Nasal cavity respiratory epithelium epithelial cell of viscerocranial mucosa (primary cell): ENCODE data around the gene OR4N2. TPM values are rescaled to one million over a fixed set of nuclear protein-coding genes. Genes with fewer than 3 reads are reported as not detected.

Experiments used
- total RNA-seq: library from RNA; depleted of rRNA; stranded (reverse); fragments of >200 nt; gene quantifications from 2 replicates; pipeline ENCODE4 v1.2.3, GENCODE V29; 2014

The OR4N2 gene, protein sequence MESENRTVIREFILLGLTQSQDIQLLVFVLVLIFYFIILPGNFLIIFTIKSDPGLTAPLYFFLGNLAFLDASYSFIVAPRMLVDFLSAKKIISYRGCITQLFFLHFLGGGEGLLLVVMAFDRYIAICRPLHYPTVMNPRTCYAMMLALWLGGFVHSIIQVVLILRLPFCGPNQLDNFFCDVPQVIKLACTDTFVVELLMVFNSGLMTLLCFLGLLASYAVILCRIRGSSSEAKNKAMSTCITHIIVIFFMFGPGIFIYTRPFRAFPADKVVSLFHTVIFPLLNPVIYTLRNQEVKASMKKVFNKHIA
- total RNA-seq, result not detected in 2 replicates

GRCh38 chr14:19803470-19803869, at the start of gene OR4N2:
TSS of gene OR4N2 (plus strand) at chr14:19803770. CDS start at chr14:19827449, 23,679 bp downstream.

GRCh38 chr14:19773204-19773603, 30.4 kb upstream of the OR4N2 start, which contains the start of gene OR4M1:
TSS of gene OR4M1 (plus strand) at chr14:19773504. CDS start at chr14:19780323, 6,819 bp downstream.

GRCh38 chr14:19874842-19875241, 71.3 kb downstream of the OR4N2 start, which contains the start of gene OR4K2:
TSS of gene OR4K2 (plus strand) at chr14:19875142. CDS start at chr14:19876268, 1,126 bp downstream.

Other genes starting within 250 kb of the OR4N2 start
- gene OR11H2, start 89.9 kb upstream of the OR4N2 start, total RNA-seq, result not detected in 2 replicates
- gene OR4Q3, start 60.2 kb upstream of the OR4N2 start, total RNA-seq, result not detected in 2 replicates
- gene OR4M1, start 30.3 kb upstream of the OR4N2 start, total RNA-seq, result not detected in 2 replicates
- gene OR4K2, start 71.4 kb downstream of the OR4N2 start, total RNA-seq, result not detected in 2 replicates
- not detected in 2 replicates for gene OR4K5, start 116.8 kb downstream of the OR4N2 start, total RNA-seq
- gene OR4K1, start 127.1 kb downstream of the OR4N2 start, total RNA-seq, result not detected in 2 replicates
- gene OR4K15, start 171.8 kb downstream of the OR4N2 start, total RNA-seq, result not detected in 2 replicates
- not detected in 2 replicates for gene OR4Q2, start 198.4 kb downstream of the OR4N2 start, total RNA-seq
- not detected in 2 replicates for gene OR4K14, start 215.5 kb downstream of the OR4N2 start, total RNA-seq
- gene OR4K13, start 232.3 kb downstream of the OR4N2 start, total RNA-seq, result not detected in 2 replicates